IMR-90 (cell line): ENCODE data around the gene CEMIP2.

Source experiments
- CEBPB ChIP-seq: IDR thresholded peaks from 2 replicates; pipeline ENCODE4 v1.6.1; 2012; ENCODE audit warnings: low read depth, low read length, improper control_type of control experiment
- CTCF ChIP-seq: conservative IDR thresholded peaks from 2 replicates; pipeline ENCODE4 v1.5.1; 2012; ENCODE audit warnings: mild to moderate bottlenecking, low read depth, low read length, improper control_type of control experiment
- ELK1 ChIP-seq: fragments of 150-350 bp; IDR thresholded peaks from 2 replicates; pipeline ENCODE4 v1.6.1; 2016; ENCODE audit warnings: low read depth, mild to moderate bottlenecking, low read length, moderate library complexity, borderline replicate concordance
- FOS ChIP-seq: fragments of 150-350 bp; IDR thresholded peaks from 2 replicates; pipeline ENCODE4 v1.6.1; 2016; ENCODE audit warnings: low read depth, low read length
- MAFK ChIP-seq: IDR thresholded peaks from 2 replicates; pipeline ENCODE4 v1.6.1; 2012; ENCODE audit warnings: low read depth, low read length, improper control_type of control experiment
- MAZ ChIP-seq: IDR thresholded peaks from 2 replicates; pipeline ENCODE4 v1.6.1; 2012; ENCODE audit warnings: low read depth, mild to moderate bottlenecking, low read length, improper control_type of control experiment, moderate library complexity, borderline replicate concordance
- NFE2L2 ChIP-seq: fragments of 150-350 bp; IDR thresholded peaks from 2 replicates; pipeline ENCODE4 v1.6.1; 2016; ENCODE audit warnings: low read depth, mild to moderate bottlenecking, low read length
- POLR2A ChIP-seq: IDR thresholded peaks from 2 replicates; pipeline ENCODE4 v1.6.1; 2012; ENCODE audit warnings: mild to moderate bottlenecking, low read depth, low read length
- RAD21 ChIP-seq: IDR thresholded peaks from 2 replicates; pipeline ENCODE4 v1.6.1; 2012; ENCODE audit warnings: low read length, improper control_type of control experiment
- RCOR1 ChIP-seq: IDR thresholded peaks from 2 replicates; pipeline ENCODE4 v1.6.1; 2012; ENCODE audit warnings: mild to moderate bottlenecking, low read length, improper control_type of control experiment; ENCODE audit not compliant: insufficient replicate concordance
- USF2 ChIP-seq: fragments of 150-350 bp; IDR thresholded peaks from 2 replicates; pipeline ENCODE4 v1.6.1; 2017; ENCODE audit warnings: mild to moderate bottlenecking, antibody characterized with exemption, low read length, low read depth

- no peak for TF ChIP-seq NFE2L2
- no peak for TF ChIP-seq POLR2A
- no peak for TF ChIP-seq USF2
- TF ChIP-seq RAD21, result no peak
- TF ChIP-seq CTCF, result no peak
- TF ChIP-seq FOS, result no peak
- no peak for TF ChIP-seq MAZ
- TF ChIP-seq MAFK, result no peak
- no peak for TF ChIP-seq RCOR1
- no peak for TF ChIP-seq ELK1
- TF ChIP-seq CEBPB, result no peak
These were observed 39.8 kb upstream of the CEMIP2 start for GRCh38 chr9:71808068-71808467.
